Body of pancreas (tissue), 4 donors: Measurements from ENCODE around the gene TBCK. TPM values are rescaled to one million over a fixed set of nuclear protein-coding genes. Genes with fewer than 3 reads are reported as not detected.

Experiments
- ATAC-seq: fragments of 150-250 bp; one replicate; pipeline ENCODE4 v1.9.1; 2016
- DNase-seq, 4 donors: peaks; one replicate each; pipeline ENCODE4 v3.0.0-alpha.2; 2019
- H3K27ac ChIP-seq, 4 donors: fragments of 200-600 bp; sonication (generic); 1 replicate in 3 of 4; 2 replicates in 1 of 4; pipeline versions ENCODE4 v1.5.1 to v1.6.1; 2016 to 2019; ENCODE audit warnings: mild to moderate bottlenecking in 1 of 4, mixed read lengths in 1 of 4, moderate library complexity in 1 of 4
- H3K27me3 ChIP-seq, 2 donors: fragments of 200-600 bp; sonication (generic); one replicate each; pipeline ENCODE4 v1.6.0; 2016; ENCODE audit warnings: mild to moderate bottlenecking in 1 of 2
- H3K36me3 ChIP-seq, 2 donors: fragments of 200-600 bp; sonication (generic); replicated peaks in 1 of 2; 2 replicates each; pipeline ENCODE4 v1.5.1; 2016; ENCODE audit warnings: low read depth in 2 of 2; ENCODE audit not compliant: insufficient read depth in 1 of 2
- H3K4me1 ChIP-seq: fragments of 200-600 bp; sonication (generic); one replicate; pipeline ENCODE4 v1.6.0; 2016
- H3K4me3 ChIP-seq, 2 donors: fragments of 200-600 bp; sonication (generic); 1 replicate in 1 of 2; 2 replicates in 1 of 2; pipeline ENCODE4 v1.5.1; 2016 to 2019
- H3K9me3 ChIP-seq, 3 donors: fragments of 200-600 bp; sonication (generic); 1 replicate in 2 of 3; 2 replicates in 1 of 3; pipeline ENCODE4 v1.5.1; 2016
- CTCF ChIP-seq, 7 experiments: fragments of 450-650 bp in 4 of 7; fragments of 200-600 bp in 3 of 7; sonication (generic) in 3 of 7; IDR thresholded peaks; one replicate each; pipeline ENCODE4 v1.5.1; 2016 to 2019; ENCODE audit warnings: antibody characterized with exemption in 7 of 7
- POLR2A ChIP-seq, 3 donors: fragments of 450-650 bp; IDR thresholded peaks; one replicate each; pipeline ENCODE4 v1.6.1; 2016; ENCODE audit warnings: antibody characterized with exemption in 3 of 3, mild to moderate bottlenecking in 2 of 3
- WGBS, 2 donors: methylation state at CpG; one replicate each; pipeline ENCODE4 v1.1.5; 2017; 5-methylcytosine and 5-hydroxymethylcytosine counted together
- intact Hi-C: fragments of 100-400 bp; cut with DNase I; formaldehyde crosslinking; loops from one replicate; pipeline ENCODE4 v1.15.1; 2023
- total RNA-seq, 2 donors: library from RNA; depleted of rRNA; stranded (reverse); fragments of >200 nt; gene quantifications; one replicate each; pipeline ENCODE4 v1.1.0, GENCODE V29; 2016

Gene TBCK
- total RNA-seq, 2 donors from 2014 or later = 24.7 to 28.5 TPM

- H3K36me3 ChIP-seq = peaks cover 0 to 9% of the 10 kb centered on the region in 2 donors
- 97% methylated on average over 10 of the region's 10 CpGs for WGBS, 2 donors
- no peak overlapping the region for H3K27ac ChIP-seq
- no peaks in the 10 kb centered on the region for H3K4me1 ChIP-seq
- intact Hi-C loops = no loop called here
- DNase-seq (no peak), ATAC-seq (no peak)
- H3K9me3 ChIP-seq = no peaks in the 10 kb centered on the region
- TF ChIP-seq POLR2A (IDR thresholded peaks at IDR 0.05) (no peak), CTCF (IDR thresholded peaks at IDR 0.05) (no peak)
- no peaks in the 10 kb centered on the region for H3K27me3 ChIP-seq
- no peak overlapping the region for H3K4me3 ChIP-seq
Measured at GRCh38 chr4:106294062-106294461, 21.9 kb downstream of the TBCK start.

DNA sequence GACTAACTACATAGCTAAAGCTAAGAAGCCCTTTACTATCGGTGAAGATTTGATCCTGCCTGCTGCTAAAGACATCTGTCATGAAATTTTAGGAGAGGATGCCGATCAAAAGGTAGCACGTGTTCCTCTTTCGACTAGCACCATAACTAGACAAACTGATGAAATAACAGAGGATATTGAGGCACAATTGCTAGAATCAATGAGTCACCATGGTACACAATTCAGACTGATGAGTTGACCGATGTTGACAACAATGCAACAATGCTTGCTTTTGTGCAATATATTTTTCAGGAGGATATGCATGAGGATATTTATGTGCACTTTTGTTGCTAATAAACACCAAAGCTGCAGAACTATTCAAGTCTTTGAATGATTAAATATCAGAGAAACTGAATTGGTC lies 24.3 kb downstream of the TBCK start:
- no peaks in the 10 kb centered on the region for H3K27me3 ChIP-seq
- H3K36me3 ChIP-seq = peaks cover 0 to 9% of the 10 kb centered on the region in 2 donors
- WGBS, 2 donors = 97% methylated on average over 5 of the region's 5 CpGs
- ATAC-seq = no peak
- intact Hi-C loops = no loop called here
- H3K4me1 ChIP-seq = no peaks in the 10 kb centered on the region
- DNase-seq = no peak
- no peak overlapping the region for H3K4me3 ChIP-seq
- H3K27ac ChIP-seq = no peak overlapping the region
- TF ChIP-seq CTCF (IDR thresholded peaks at IDR 0.05) (no peak), POLR2A (IDR thresholded peaks at IDR 0.05) (no peak)
- H3K9me3 ChIP-seq = no peaks in the 10 kb centered on the region

DNA sequence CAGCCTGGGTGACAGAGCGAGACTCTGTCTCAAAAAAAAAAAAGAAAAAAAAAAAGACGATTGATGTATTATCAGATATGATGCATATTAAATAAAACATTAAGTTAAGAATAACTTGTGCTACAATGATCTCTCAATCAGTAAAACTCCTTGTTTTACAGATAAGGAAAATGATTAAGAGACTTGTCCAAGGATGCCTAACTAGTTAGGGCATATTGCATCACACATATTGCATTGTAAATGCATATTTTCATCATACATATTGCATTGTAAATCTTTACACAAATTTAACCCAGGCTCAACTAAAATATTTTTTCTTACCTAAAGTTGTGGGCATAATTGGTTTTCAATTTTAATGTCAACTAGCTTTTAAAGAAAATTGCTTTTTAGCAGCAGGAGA lies 26.3 kb downstream of the TBCK start:
- no peak for DNase-seq
- Histone ChIP-seq H3K9me3 (no peaks in the 10 kb centered on the region), H3K27me3 (no peaks in the 10 kb centered on the region), H3K4me3 (no peak overlapping the region), H3K27ac (no peak overlapping the region), H3K4me1 (no peaks in the 10 kb centered on the region), H3K36me3 (peaks cover 0 to 6% of the 10 kb centered on the region in 2 donors)
- ATAC-seq = no peak
- intact Hi-C loops = no loop called here
- TF ChIP-seq CTCF (IDR thresholded peaks at IDR 0.05) = no peak
- no peak for TF ChIP-seq POLR2A (IDR thresholded peaks at IDR 0.05)
- WGBS, 2 donors = 72 to 74% methylated on average over 2 of the region's 2 CpGs

- Histone ChIP-seq H3K9me3 (no peaks in the 10 kb centered on the region), H3K4me3 (no peak overlapping the region), H3K36me3 (no peaks in the 10 kb centered on the region), H3K27ac (no peak overlapping the region), H3K4me1 (no peaks in the 10 kb centered on the region), H3K27me3 (no peaks in the 10 kb centered on the region)
- ATAC-seq (peak; percentile 59), DNase-seq (peak in 1 of 4 donors; percentile 2)
- TF ChIP-seq POLR2A (IDR thresholded peaks at IDR 0.05) = no peak
- no peak for TF ChIP-seq CTCF (IDR thresholded peaks at IDR 0.05)
- intact Hi-C loops = no loop called here
Measured at GRCh38 chr4:106287353-106287969, 28.5 kb downstream of the TBCK start.

DNA sequence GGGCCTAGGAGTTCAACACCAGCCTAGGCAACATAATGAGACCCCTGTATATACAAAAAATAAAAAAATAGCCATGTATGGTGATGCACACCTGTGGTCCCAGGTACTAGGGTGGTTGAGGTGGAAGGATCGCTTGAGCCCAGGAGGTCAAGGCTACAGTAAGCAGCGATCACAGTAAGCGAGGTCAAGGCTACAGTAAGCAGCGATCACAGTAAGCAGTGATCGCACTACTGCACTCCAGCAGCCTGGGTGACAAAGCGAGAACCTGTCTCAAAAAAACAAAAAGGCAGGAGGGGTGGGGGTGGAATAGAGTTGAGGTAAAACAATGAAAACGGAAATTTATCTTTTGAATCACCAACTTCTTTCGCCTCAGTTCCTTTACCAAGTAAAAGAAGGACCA lies 29.4 kb downstream of the TBCK start:
- TF ChIP-seq POLR2A (IDR thresholded peaks at IDR 0.05) (no peak), CTCF (IDR thresholded peaks at IDR 0.05) (no peak)
- no peaks in the 10 kb centered on the region for H3K4me1 ChIP-seq
- intact Hi-C loops = no loop called here
- no peak overlapping the region for H3K27ac ChIP-seq
- DNase-seq (no peak), ATAC-seq (no peak)
- no peak overlapping the region for H3K4me3 ChIP-seq
- 94 to 96% methylated on average over 8 of the region's 8 CpGs for WGBS, 2 donors
- H3K36me3 ChIP-seq = no peaks in the 10 kb centered on the region
- no peaks in the 10 kb centered on the region for H3K9me3 ChIP-seq
- H3K27me3 ChIP-seq = no peaks in the 10 kb centered on the region
